ENCODE data around the gene ZCCHC14.
A peak's percentile ranks its signal among the peaks of the same experiment; 100 is the strongest.

The ZCCHC14 gene

DNA sequence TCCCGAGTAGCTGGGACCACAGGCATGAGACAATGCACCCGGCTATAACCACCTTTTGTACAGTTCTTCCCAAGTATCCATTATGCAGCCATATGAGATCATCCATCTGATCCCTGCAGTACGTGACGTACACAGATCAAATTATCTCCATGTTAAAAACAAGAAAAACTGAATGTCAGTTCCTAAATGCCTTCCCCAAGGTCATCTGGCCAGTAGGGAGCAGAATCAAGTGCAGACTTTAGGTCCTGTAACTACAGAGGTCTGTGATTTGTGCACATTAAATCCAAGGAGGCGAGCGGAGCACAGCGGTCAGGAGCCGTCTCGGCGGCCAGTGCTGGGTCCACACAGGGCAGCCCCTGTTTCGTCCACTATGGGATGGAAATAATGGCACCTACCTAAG lies 23.7 kb downstream of the ZCCHC14 start:
- H3K4me3 ChIP-seq (ENCODE audit: control insufficient read depth, low read depth, low read length), result no peak overlapping the region
- TF ChIP-seq, protein P1, sequence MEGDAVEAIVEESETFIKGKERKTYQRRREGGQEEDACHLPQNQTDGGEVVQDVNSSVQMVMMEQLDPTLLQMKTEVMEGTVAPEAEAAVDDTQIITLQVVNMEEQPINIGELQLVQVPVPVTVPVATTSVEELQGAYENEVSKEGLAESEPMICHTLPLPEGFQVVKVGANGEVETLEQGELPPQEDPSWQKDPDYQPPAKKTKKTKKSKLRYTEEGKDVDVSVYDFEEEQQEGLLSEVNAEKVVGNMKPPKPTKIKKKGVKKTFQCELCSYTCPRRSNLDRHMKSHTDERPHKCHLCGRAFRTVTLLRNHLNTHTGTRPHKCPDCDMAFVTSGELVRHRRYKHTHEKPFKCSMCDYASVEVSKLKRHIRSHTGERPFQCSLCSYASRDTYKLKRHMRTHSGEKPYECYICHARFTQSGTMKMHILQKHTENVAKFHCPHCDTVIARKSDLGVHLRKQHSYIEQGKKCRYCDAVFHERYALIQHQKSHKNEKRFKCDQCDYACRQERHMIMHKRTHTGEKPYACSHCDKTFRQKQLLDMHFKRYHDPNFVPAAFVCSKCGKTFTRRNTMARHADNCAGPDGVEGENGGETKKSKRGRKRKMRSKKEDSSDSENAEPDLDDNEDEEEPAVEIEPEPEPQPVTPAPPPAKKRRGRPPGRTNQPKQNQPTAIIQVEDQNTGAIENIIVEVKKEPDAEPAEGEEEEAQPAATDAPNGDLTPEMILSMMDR (IDR thresholded peaks at IDR 0.05; ENCODE audit: control insufficient read depth, insufficient read depth, low read depth, low read length, missing control alignments), result no peak
- DNase-seq (ENCODE audit: low read depth), result no peak

DNA sequence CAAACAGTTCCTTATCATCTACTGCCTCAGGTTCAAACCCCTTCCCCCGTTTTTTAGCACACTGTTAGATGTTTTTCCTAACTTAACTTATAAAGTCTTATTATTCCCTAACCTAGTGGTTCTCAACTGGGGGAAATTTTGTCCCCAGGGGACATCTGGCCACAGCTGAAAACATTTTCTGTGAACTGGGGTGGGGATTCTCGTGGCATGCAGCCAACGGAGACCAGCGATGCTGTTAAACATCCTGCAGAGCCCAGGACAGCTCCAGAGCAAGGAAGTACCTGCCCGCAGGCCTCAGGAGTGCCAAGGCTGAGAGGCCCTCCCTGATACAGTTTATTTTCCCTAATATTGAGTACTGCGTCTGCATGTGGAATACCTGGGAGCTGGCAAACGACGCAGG lies 24.3 kb downstream of the ZCCHC14 start:
- DNase-seq (ENCODE audit: low read depth), result no peak
- H3K4me3 ChIP-seq (ENCODE audit: control insufficient read depth, low read depth, low read length), result no peak overlapping the region
- TF ChIP-seq, protein P1 (IDR thresholded peaks at IDR 0.05; ENCODE audit: control insufficient read depth, insufficient read depth, low read depth, low read length, missing control alignments), result no peak

DNA sequence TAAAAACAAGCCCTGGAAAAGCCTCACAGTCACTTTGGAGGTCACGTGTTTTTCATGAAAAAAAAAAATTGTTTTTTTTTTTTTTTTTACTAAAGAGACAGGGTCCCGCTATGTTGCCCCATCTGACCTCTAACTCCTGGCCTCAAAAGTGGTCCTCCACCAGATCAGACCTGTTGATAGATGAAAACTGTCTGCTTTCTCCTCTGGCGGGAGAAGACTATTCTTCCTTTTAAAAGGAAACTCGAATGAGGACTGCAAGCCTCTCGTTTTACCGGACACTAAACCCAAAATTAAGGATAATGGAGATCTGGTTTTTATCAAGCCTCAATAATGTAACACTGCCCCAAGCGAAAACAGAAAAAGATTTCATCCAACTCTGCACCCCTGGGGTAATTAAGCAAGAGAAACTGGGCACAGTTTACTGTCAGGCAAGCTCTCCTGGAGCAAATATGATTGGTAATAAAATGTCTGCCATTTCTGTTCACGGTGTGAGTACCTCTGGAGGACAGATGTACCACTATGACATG lies 25.8 kb downstream of the ZCCHC14 start:
- TF ChIP-seq, protein P1 (IDR thresholded peaks at IDR 0.05; ENCODE audit: control insufficient read depth, insufficient read depth, low read depth, low read length, missing control alignments), result no peak
- H3K4me3 ChIP-seq (ENCODE audit: control insufficient read depth, low read depth, low read length), result no peak overlapping the region
- DNase-seq (ENCODE audit: low read depth), result no peak

DNA sequence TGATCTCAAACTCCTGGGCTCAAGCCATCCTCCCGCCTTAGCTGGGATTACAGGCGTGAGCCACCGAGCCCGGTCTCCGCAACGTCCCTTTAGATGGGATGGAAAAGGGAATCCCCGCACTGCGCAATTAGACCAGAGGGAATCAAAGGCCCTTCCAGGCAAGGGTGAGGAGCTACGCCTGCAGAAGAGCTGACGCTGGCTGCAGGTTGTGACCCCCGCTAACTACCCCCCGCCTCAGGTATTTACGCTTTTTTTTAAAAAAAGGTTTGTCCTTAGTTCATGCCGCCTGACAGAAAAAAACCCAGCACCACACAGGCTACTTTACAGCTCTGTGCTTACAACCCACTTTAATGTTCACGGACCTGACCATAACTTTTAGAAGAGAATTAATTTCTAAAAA lies 26.9 kb downstream of the ZCCHC14 start:
- DNase-seq (ENCODE audit: low read depth), result no peak
- H3K4me3 ChIP-seq (ENCODE audit: control insufficient read depth, low read depth, low read length), result no peak overlapping the region
- TF ChIP-seq, protein P1 (IDR thresholded peaks at IDR 0.05; ENCODE audit: control insufficient read depth, insufficient read depth, low read depth, low read length, missing control alignments), result no peak

DNA sequence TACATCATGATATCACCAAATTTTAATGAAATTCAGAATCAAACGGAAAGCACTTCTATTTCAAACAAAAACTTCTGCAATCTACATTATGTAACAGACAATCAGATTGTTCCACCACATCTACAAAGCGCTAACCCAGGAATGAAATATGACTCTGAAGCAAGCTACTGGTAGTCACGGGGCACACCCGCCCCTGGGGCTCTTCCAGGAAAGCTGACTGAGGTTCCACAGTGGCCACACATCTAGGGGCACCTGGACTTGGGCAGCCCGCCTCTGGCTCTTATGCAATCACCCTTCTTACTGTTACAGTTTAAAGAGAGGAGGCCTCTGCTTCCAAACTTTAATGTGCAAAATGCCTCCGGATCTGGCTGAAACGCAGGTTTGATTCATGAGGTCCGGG lies 27.5 kb downstream of the ZCCHC14 start:
- TF ChIP-seq, protein P1 (IDR thresholded peaks at IDR 0.05; ENCODE audit: control insufficient read depth, insufficient read depth, low read depth, low read length, missing control alignments), result no peak
- no peak overlapping the region for H3K4me3 ChIP-seq (ENCODE audit: control insufficient read depth, low read depth, low read length)
- peak; percentile 74 for DNase-seq (ENCODE audit: low read depth)

DNA sequence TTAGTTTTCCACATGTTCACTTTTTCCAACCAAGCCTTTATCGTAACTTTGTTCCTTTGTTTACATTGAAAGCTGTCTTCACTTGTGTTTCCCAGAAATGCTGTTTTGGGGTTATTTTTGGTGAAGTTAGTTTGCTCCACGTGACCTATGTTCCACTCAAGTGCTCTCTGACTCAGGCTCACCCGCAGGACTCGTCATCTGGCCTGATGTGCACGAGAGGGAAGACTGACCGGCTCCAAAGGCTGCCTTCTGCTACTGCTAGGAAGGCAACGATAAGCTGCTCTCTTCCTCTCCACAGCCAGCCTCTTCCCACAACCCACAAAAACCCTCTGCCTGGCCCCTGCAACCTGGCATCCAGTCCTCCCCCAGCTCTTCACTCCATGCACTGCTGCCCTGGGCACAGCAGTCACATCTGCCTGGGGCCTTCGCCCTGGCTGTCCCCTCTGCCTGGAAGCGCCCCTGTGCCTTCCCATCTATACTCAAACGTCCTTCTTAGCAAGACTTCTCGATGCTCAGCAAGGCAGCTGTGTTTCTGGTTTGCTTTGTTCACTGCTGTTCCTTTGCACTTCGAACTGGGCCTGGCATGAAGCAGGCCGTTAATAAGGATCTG lies 28.0 kb downstream of the ZCCHC14 start:
- peak overlapping the region; percentile 7 for H3K4me3 ChIP-seq (ENCODE audit: control insufficient read depth, low read depth, low read length)
- peak; percentile 71 for DNase-seq (ENCODE audit: low read depth)
- TF ChIP-seq, protein P1 (IDR thresholded peaks at IDR 0.05; ENCODE audit: control insufficient read depth, insufficient read depth, low read depth, low read length, missing control alignments), result no peak

Data from AG09309 (cell line).